ENCODE measurements around the gene SPOUT1.
"Not testable (repeated sequence)": the region's sequence is repeated elsewhere in the genome, so short reads cannot be mapped to it uniquely, and the experiment has no call there.

The SPOUT1 gene, protein sequence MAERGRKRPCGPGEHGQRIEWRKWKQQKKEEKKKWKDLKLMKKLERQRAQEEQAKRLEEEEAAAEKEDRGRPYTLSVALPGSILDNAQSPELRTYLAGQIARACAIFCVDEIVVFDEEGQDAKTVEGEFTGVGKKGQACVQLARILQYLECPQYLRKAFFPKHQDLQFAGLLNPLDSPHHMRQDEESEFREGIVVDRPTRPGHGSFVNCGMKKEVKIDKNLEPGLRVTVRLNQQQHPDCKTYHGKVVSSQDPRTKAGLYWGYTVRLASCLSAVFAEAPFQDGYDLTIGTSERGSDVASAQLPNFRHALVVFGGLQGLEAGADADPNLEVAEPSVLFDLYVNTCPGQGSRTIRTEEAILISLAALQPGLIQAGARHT

DNA sequence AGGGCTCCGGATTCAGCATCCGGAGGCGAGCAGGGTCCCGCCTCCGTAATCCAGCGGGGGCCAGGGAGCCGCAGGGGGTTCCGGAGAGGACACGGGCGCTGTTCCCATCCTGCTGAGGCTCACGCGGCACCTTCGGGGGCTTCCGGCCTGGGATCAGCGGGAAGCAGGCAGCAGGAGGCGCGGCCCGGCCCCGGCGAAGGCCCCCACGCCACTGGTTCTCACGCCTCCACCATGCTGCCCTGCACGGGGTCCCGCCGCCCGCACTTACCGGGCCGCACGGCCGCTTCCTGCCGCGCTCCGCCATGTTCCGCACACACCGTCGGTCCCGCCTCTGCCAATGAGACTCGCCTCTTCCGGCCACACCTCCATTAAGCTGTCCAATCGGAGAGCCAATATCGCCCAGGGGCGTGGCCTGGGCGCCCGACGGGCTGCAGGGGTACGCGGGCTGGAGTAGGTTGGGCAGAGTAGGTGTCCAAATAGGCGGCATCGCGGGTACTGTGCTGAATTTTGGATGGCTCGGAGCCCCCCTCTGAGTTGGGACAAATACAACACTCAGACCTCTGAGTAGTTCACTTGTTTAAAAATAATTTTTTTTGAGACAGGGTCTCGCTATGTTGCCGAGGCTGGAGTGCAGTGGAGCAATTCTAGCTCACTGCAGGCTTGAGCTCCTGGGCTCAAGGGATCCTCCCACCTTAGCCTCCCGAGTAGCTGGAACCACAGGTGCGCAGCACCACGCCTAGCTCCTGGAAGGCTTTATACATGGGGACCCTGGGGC lies at the start of gene SPOUT1:
TSS of gene SPOUT1 (minus strand) at position 318 of the 775 bp plus-strand sequence. CDS start at position 304, 14 bp downstream.
- Histone ChIP-seq H4K20me1 (ENCODE audit: low read depth, low read length) (no peaks in the 10 kb centered on the region), H3K36me3 (ENCODE audit: low read length) (no peaks in the 10 kb centered on the region), H3K9me2 (replicated peaks; ENCODE audit: insufficient read depth, low read length) (no peaks in the 10 kb centered on the region), H3K4me2 (ENCODE audit: low read depth, low read length, poor library complexity, severe bottlenecking) (peak within 1 kb of the TSS; percentile 68), H3K9ac (ENCODE audit: low read length) (peak within 1 kb of the TSS; percentile 93), H3K4me3 (ENCODE audit: insufficient read depth, low read length, poor library complexity, severe bottlenecking) (peak within 1 kb of the TSS; percentile 91), H3K79me2 (ENCODE audit: insufficient read depth, low read length) (peaks cover 12% of the 10 kb centered on the region), H3F3A (ENCODE audit: insufficient read depth) (0 out of 2 replicates have a peak, but pooled peaks cover 6% of the 10 kb centered on the region), H3K27me3 (ENCODE audit: low read length) (no peaks in the 10 kb centered on the region), H3K9me3 (ENCODE audit: insufficient read depth, low read length) (no peaks in the 10 kb centered on the region), H3K27ac (ENCODE audit: low read depth, low read length) (peak within 1 kb of the TSS; percentile 47), H2AFZ (ENCODE audit: low read depth, low read length, severe bottlenecking) (peak within 1 kb of the TSS; percentile 57)
- TF ChIP-seq, protein P1, sequence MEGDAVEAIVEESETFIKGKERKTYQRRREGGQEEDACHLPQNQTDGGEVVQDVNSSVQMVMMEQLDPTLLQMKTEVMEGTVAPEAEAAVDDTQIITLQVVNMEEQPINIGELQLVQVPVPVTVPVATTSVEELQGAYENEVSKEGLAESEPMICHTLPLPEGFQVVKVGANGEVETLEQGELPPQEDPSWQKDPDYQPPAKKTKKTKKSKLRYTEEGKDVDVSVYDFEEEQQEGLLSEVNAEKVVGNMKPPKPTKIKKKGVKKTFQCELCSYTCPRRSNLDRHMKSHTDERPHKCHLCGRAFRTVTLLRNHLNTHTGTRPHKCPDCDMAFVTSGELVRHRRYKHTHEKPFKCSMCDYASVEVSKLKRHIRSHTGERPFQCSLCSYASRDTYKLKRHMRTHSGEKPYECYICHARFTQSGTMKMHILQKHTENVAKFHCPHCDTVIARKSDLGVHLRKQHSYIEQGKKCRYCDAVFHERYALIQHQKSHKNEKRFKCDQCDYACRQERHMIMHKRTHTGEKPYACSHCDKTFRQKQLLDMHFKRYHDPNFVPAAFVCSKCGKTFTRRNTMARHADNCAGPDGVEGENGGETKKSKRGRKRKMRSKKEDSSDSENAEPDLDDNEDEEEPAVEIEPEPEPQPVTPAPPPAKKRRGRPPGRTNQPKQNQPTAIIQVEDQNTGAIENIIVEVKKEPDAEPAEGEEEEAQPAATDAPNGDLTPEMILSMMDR (IDR thresholded peaks at IDR 0.05; ENCODE audit: insufficient read depth, low read length, poor library complexity, severe bottlenecking), result no peak
- no peak for TF ChIP-seq EZH2phosphoT487 (conservative IDR thresholded peaks at IDR 0.05; ENCODE audit: low read length)

DNA sequence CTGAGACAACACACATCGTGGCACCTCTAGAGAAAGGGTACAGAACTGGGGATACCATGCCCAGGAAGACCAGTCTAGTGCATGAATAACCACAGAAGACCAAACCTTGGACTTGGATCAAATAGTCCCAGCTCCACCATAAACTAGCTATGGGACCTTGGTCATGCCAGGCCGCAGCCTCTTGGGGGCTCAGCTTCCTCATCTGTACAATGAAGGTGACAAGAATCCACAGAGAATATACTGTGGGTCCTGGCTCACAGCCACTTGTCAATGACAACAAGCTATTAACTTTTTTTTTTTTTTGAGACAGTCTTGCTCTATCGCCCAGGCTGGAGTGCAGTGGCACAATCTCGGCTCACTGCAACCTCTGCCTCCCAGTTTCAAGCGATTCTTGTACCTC lies 48.3 kb upstream of the SPOUT1 start:
- H3K79me2 ChIP-seq (ENCODE audit: insufficient read depth, low read length), result peaks cover 68% of the 10 kb centered on the region
- H3K27ac ChIP-seq (ENCODE audit: low read depth, low read length), result no peak overlapping the region
- no peaks in the 10 kb centered on the region for H3K36me3 ChIP-seq (ENCODE audit: low read length)
- no peak overlapping the region for H2AFZ ChIP-seq (ENCODE audit: low read depth, low read length, severe bottlenecking)
- no peaks in the 10 kb centered on the region for H3K27me3 ChIP-seq (ENCODE audit: low read length)
- no peak overlapping the region for H3K9ac ChIP-seq (ENCODE audit: low read length)
- no peak overlapping the region for H3K4me3 ChIP-seq (ENCODE audit: insufficient read depth, low read length, poor library complexity, severe bottlenecking)
- H3F3A ChIP-seq (ENCODE audit: insufficient read depth), result peaks cover 20% of the 10 kb centered on the region
- no peak overlapping the region for H3K4me2 ChIP-seq (ENCODE audit: low read depth, low read length, poor library complexity, severe bottlenecking)
- H3K9me2 ChIP-seq (replicated peaks; ENCODE audit: insufficient read depth, low read length), result no peaks in the 10 kb centered on the region
- H4K20me1 ChIP-seq (ENCODE audit: low read depth, low read length), result no peaks in the 10 kb centered on the region
- no peak for TF ChIP-seq EZH2phosphoT487 (conservative IDR thresholded peaks at IDR 0.05; ENCODE audit: low read length)
- TF ChIP-seq, protein P1 (IDR thresholded peaks at IDR 0.05; ENCODE audit: insufficient read depth, low read length, poor library complexity, severe bottlenecking), result no peak
- H3K9me3 ChIP-seq (ENCODE audit: insufficient read depth, low read length), result no peaks in the 10 kb centered on the region

DNA sequence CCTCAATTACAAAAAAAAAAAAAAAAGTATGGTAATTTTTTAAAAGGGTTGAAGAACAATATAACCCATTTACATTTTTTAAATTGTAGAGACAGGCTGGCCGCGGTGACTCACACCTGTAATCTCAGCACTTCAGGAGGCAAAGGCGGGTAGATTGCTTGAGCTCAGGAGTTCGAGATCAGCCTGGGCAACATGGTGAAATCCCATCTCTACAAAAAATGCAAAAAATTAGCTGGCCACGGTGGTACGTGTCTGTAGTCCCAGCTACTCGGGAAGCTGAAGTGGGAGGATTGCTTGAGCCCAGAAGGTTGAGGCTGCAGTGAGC lies 41.3 kb upstream of the SPOUT1 start:
- H3K27me3 ChIP-seq (ENCODE audit: low read length); H3K27ac ChIP-seq (ENCODE audit: low read depth, low read length); H3K4me3 ChIP-seq (ENCODE audit: insufficient read depth, low read length, poor library complexity, severe bottlenecking); H3K4me2 ChIP-seq (ENCODE audit: low read depth, low read length, poor library complexity, severe bottlenecking); H3K9ac ChIP-seq (ENCODE audit: low read length); H3F3A ChIP-seq (ENCODE audit: insufficient read depth); H3K36me3 ChIP-seq (ENCODE audit: low read length); H2AFZ ChIP-seq (ENCODE audit: low read depth, low read length, severe bottlenecking); H3K9me2 ChIP-seq (replicated peaks; ENCODE audit: insufficient read depth, low read length); H4K20me1 ChIP-seq (ENCODE audit: low read depth, low read length); H3K9me3 ChIP-seq (ENCODE audit: insufficient read depth, low read length): not testable (repeated sequence)
- H3K79me2 ChIP-seq (ENCODE audit: insufficient read depth, low read length), result peaks cover 44% of the 10 kb centered on the region

All from SU-DHL-6 (cell line).